Measurements from ENCODE around the gene XKR8. TPM values are rescaled to one million over a fixed set of nuclear protein-coding genes. Genes with fewer than 3 reads are reported as not detected.

XKR8 gene
- total RNA-seq, 1 donor from 2014 or later: 13.8 TPM

- Mint-ChIP-seq H3K9me3 (no peaks in the 10 kb centered on the region), H3K27ac (no peak overlapping the region), H3K4me1 (no peaks in the 10 kb centered on the region), H3K4me3 (no peak overlapping the region), H3K27me3 (ENCODE audit: low read depth) (no peaks in the 10 kb centered on the region), H3K36me3 (peaks cover 7% of the 10 kb centered on the region)
- TF ChIP-seq CTCF (IDR thresholded peaks at IDR 0.05; ENCODE audit: unreplicated experiment): peak; percentile 30
- DNase-seq (ENCODE audit: low spot score in 2 of 2, unreplicated experiment in 2 of 2): no peak
Observed at GRCh38 chr1:27979151-27979858, 19.5 kb downstream of the XKR8 start.

- H3K4me1 Mint-ChIP-seq: no peaks in the 10 kb centered on the region
- no peaks in the 10 kb centered on the region for H3K27me3 Mint-ChIP-seq (ENCODE audit: low read depth)
- TF ChIP-seq CTCF (IDR thresholded peaks at IDR 0.05; ENCODE audit: unreplicated experiment): no peak
- no peak overlapping the region for H3K4me3 Mint-ChIP-seq
- DNase-seq (ENCODE audit: low spot score in 2 of 2, unreplicated experiment in 2 of 2): no peak
- no peak overlapping the region for H3K27ac Mint-ChIP-seq
- H3K9me3 Mint-ChIP-seq: no peaks in the 10 kb centered on the region
- peaks cover 7% of the 10 kb centered on the region for H3K36me3 Mint-ChIP-seq
Observed at GRCh38 chr1:27979859-27980201, 20.1 kb downstream of the XKR8 start.

GRCh38 chr1:27980216-27980845 is 20.6 kb downstream of the XKR8 start:
- DNase-seq (ENCODE audit: low spot score in 2 of 2, unreplicated experiment in 2 of 2): no peak
- Mint-ChIP-seq H3K36me3 (peaks cover 8% of the 10 kb centered on the region), H3K27ac (no peak overlapping the region), H3K4me1 (no peaks in the 10 kb centered on the region), H3K9me3 (no peaks in the 10 kb centered on the region), H3K27me3 (ENCODE audit: low read depth) (no peaks in the 10 kb centered on the region), H3K4me3 (no peak overlapping the region)
- TF ChIP-seq CTCF (IDR thresholded peaks at IDR 0.05; ENCODE audit: unreplicated experiment): no peak

GRCh38 chr1:27981145-27981544 is 21.4 kb downstream of the XKR8 start:
- no peak for DNase-seq (ENCODE audit: low spot score in 2 of 2, unreplicated experiment in 2 of 2)
- Mint-ChIP-seq H3K27me3 (ENCODE audit: low read depth) (no peaks in the 10 kb centered on the region), H3K4me1 (no peaks in the 10 kb centered on the region), H3K9me3 (no peaks in the 10 kb centered on the region), H3K36me3 (peaks cover 12% of the 10 kb centered on the region), H3K4me3 (no peak overlapping the region), H3K27ac (no peak overlapping the region)
- no peak for TF ChIP-seq CTCF (IDR thresholded peaks at IDR 0.05; ENCODE audit: unreplicated experiment)

GRCh38 chr1:27990920-27991537 is 31.3 kb downstream of the XKR8 start:
- Mint-ChIP-seq H3K9me3 (no peaks in the 10 kb centered on the region), H3K4me1 (no peaks in the 10 kb centered on the region), H3K27ac (no peak overlapping the region), H3K4me3 (no peak overlapping the region), H3K27me3 (ENCODE audit: low read depth) (no peaks in the 10 kb centered on the region), H3K36me3 (peaks cover 30% of the 10 kb centered on the region)
- no peak for DNase-seq (ENCODE audit: low spot score in 2 of 2, unreplicated experiment in 2 of 2)
- no peak for TF ChIP-seq CTCF (IDR thresholded peaks at IDR 0.05; ENCODE audit: unreplicated experiment)

All from mesothelial cell of epicardium (in vitro differentiated cells).